ENCODE data around the gene NCAM2. TPM values are rescaled to one million over a fixed set of nuclear protein-coding genes. Genes with fewer than 3 reads are reported as not detected.

The NCAM2 gene
- total and polyA plus RNA-seq, 2 of the 8 experiments (the other 6 are each of a cell fraction or from before 2014, with no cell fraction given), result 0.14 to 1.1 TPM

DNA sequence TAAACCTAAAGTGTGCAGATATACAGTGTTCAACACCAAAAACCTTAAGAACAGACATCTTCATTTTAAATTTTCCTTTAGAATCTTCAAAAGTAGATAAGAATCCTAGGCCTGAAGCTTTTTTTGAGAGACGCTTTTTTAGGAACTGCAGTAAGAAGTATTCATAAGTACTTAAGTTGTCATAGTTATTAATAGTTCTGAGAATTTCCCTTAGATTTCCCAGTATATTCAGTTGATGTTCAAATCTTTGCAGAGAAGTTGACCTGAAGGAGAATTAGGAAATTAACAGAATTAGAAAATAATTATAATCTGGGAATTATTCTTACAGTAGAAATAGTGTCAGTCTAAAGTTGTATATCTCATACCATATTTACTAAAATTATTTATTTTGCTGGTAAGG, 150.3 kb downstream of the NCAM2 start:
- no peak for FAIRE-seq
- H2BK15ac ChIP-seq (ENCODE audit: low read length), result no peak overlapping the region
- H3K79me1 ChIP-seq (ENCODE audit: low read depth, low read length), result no peaks in the 10 kb centered on the region
- H3K23ac ChIP-seq (ENCODE audit: insufficient read length), result no peak overlapping the region
- H3K14ac ChIP-seq (ENCODE audit: insufficient read length), result no peak overlapping the region
- H2BK12ac ChIP-seq (ENCODE audit: low read depth, low read length), result no peak overlapping the region
- no peaks in the 10 kb centered on the region for H3K79me2 ChIP-seq (ENCODE audit: control insufficient read depth in 1 of 2, insufficient read depth in 2 of 2, low read length in 2 of 2)
- H3K9me3 ChIP-seq (ENCODE audit: insufficient read depth in 2 of 2, low read depth in 1 of 2, low read length in 1 of 2), result no peaks in the 10 kb centered on the region
- no peak overlapping the region for H3K9ac ChIP-seq (replicated peaks in 1 of 4; ENCODE audit: extremely low read depth in 1 of 4, low read depth in 3 of 4, low read length in 3 of 4)
- 97% methylated on average over 1 of the region's 1 CpG; no CpG with 5 or more reads in 1 of the 2 experiments for WGBS, 2 experiments (ENCODE audit: extremely low coverage in 1 of 2, insufficient coverage in 1 of 2, insufficient read length in 1 of 2, insufficient replicate concordance in 2 of 2, low coverage in 1 of 2, low lambda C conversion rate in 2 of 2, missing lambda C conversion rate in 1 of 2)
- no peaks in the 10 kb centered on the region for H3K27me3 ChIP-seq (replicated peaks in 1 of 4; ENCODE audit: control insufficient read depth in 3 of 4, extremely low read depth in 1 of 4, insufficient read depth in 3 of 4, low read length in 3 of 4)
- no peak overlapping the region for H2BK20ac ChIP-seq (ENCODE audit: low read length)
- no peaks in the 10 kb centered on the region for H3K4me1 ChIP-seq (replicated peaks in 1 of 4; ENCODE audit: control insufficient read depth in 3 of 4, insufficient read depth in 4 of 4, low read length in 3 of 4)
- no peaks in the 10 kb centered on the region for H3K23me2 ChIP-seq (ENCODE audit: low read depth, low read length)
- H2AK5ac ChIP-seq (ENCODE audit: low read depth, low read length), result no peak overlapping the region
- H4K91ac ChIP-seq (replicated peaks; ENCODE audit: insufficient read length, low read length), result no peak overlapping the region
- no peak overlapping the region for H2BK120ac ChIP-seq (replicated peaks; ENCODE audit: low read depth, low read length)
- H4K20me1 ChIP-seq (replicated peaks in 1 of 2; ENCODE audit: control insufficient read depth in 1 of 2, insufficient read depth in 2 of 2, low read length in 2 of 2), result no peaks in the 10 kb centered on the region
- no peak overlapping the region for H4K8ac ChIP-seq (ENCODE audit: extremely low read depth, insufficient read depth, low read length)
- no peak for DNase-seq (ENCODE audit: low read depth in 1 of 2, low spot score in 2 of 2)
- no peak overlapping the region for H3K4ac ChIP-seq (replicated peaks; ENCODE audit: insufficient read length, low read depth, low read length)
- H3K4me2 ChIP-seq (ENCODE audit: insufficient read depth in 1 of 2, low read depth in 2 of 2, low read length in 2 of 2), result no peak overlapping the region
- CTCF ChIA-PET (ENCODE audit: partially characterized antibody), result no interaction called here
- POLR2A ChIA-PET (ENCODE audit: partially characterized antibody), result no interaction called here
- H4K5ac ChIP-seq (ENCODE audit: insufficient read length, low read depth, low read length), result no peak overlapping the region
- H3K27ac ChIP-seq (ENCODE audit: low read depth, low read length), result no peak overlapping the region
- H3K36me3 ChIP-seq (ENCODE audit: control insufficient read depth in 2 of 4, insufficient read depth in 4 of 4, low read length in 3 of 4), result no peaks in the 10 kb centered on the region
- no peak overlapping the region for H3K4me3 ChIP-seq (ENCODE audit: extremely low read depth in 1 of 4, insufficient read depth in 2 of 4, low read depth in 3 of 4, low read length in 4 of 4)
- H3K18ac ChIP-seq (ENCODE audit: extremely low read depth, low read length), result no peak overlapping the region
- no peak overlapping the region for H2BK5ac ChIP-seq (ENCODE audit: low read depth, low read length)
- no peak overlapping the region for H2AFZ ChIP-seq (ENCODE audit: low read length)
- no peak overlapping the region for H3K56ac ChIP-seq (replicated peaks; ENCODE audit: insufficient read length, low read depth, low read length)
- no peak for TF ChIP-seq CHD7 (IDR thresholded peaks at IDR 0.05; ENCODE audit: insufficient replicate concordance, low read length)
